Thoracic aorta (tissue), 2 donors: ENCODE results near the gene INO80C. TPM values are rescaled to one million over a fixed set of nuclear protein-coding genes. Genes with fewer than 3 reads are reported as not detected.
"Not testable (repeated sequence)": the region's sequence is repeated elsewhere in the genome, so short reads cannot be mapped to it uniquely, and the experiment has no call there.

Experiments
- ATAC-seq: fragments of 150-250 bp; one replicate; pipeline ENCODE4 v1.8.0; 2017; ENCODE audit warnings: low read depth; ENCODE audit not compliant: insufficient number of reproducible peaks, low FRiP score
- DNase-seq: peaks from one replicate; pipeline ENCODE4 v3.0.0-alpha.2; 2020; ENCODE audit warnings: low spot score
- H3K27ac ChIP-seq, 2 donors: fragments of 200-600 bp; sonication (generic); 1 replicate in 1 of 2; 2 replicates in 1 of 2; pipeline ENCODE4 v1.5.1; 2016; ENCODE audit warnings: mild to moderate bottlenecking in 2 of 2, moderate library complexity in 2 of 2
- H3K27me3 ChIP-seq: fragments of 200-600 bp; sonication (generic); replicated peaks from 2 replicates; pipeline ENCODE4 v1.6.0; 2016; ENCODE audit warnings: mild to moderate bottlenecking; ENCODE audit not compliant: insufficient read depth
- H3K36me3 ChIP-seq: fragments of 200-600 bp; sonication (generic); one replicate; pipeline ENCODE4 v1.5.1; 2016
- H3K4me1 ChIP-seq, 2 donors: fragments of 200-600 bp; sonication (generic); 1 replicate in 1 of 2; 2 replicates in 1 of 2; pipeline versions ENCODE4 v1.5.1 to v1.6.0; 2016; ENCODE audit warnings: low read depth in 2 of 2, mild to moderate bottlenecking in 1 of 2; ENCODE audit not compliant: control insufficient read depth in 1 of 2
- H3K4me3 ChIP-seq: fragments of 200-600 bp; sonication (generic); 2 replicates; pipeline ENCODE4 v1.5.1; 2016; ENCODE audit warnings: mild to moderate bottlenecking
- H3K9me3 ChIP-seq: fragments of 200-600 bp; sonication (generic); 2 replicates; pipeline ENCODE4 v1.5.1; 2016
- CTCF ChIP-seq: fragments of 200-600 bp; sonication (generic); IDR thresholded peaks from one replicate; pipeline ENCODE4 v1.5.1; 2019; ENCODE audit warnings: antibody characterized with exemption
- total RNA-seq, 2 donors: library from RNA; depleted of rRNA; stranded (reverse); fragments of >200 nt; gene quantifications; one replicate each; pipeline versions ENCODE4 v1.1.0 to v1.2.3, GENCODE V29; 2016

Gene INO80C
- total RNA-seq, 2 donors from 2014 or later = 3.0 to 7.3 TPM

DNA sequence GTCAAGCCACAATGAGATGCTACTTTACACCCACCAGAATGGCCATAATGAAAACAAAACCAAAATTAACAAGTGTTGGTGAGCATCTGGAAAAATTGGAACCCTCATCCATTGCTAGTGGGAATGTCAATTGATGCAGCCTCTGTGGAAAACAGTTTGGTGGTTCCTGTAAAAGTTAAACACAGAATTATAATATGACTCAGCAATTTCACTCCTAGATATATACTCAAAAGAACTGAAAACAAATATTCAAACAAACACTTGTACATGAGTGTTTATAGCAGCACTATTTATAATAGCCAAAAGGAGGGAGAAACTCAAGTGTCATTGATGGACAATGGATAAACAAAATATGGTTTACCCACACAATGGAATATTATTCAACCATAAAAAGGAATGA lies 43.0 kb downstream of the INO80C start:
- DNase-seq = no peak
- no peak for TF ChIP-seq CTCF
- no peak for ATAC-seq
- Histone ChIP-seq H3K9me3 (no peaks in the 10 kb centered on the region), H3K4me1 (peaks cover 10 to 20% of the 10 kb centered on the region in 2 donors), H3K4me3 (no peak overlapping the region), H3K36me3 (no peaks in the 10 kb centered on the region), H3K27me3 (no peaks in the 10 kb centered on the region), H3K27ac (no peak overlapping the region)

GRCh38 chr18:35453065-35453464 lies 44.7 kb downstream of the INO80C start:
- H3K36me3 ChIP-seq, H3K27ac ChIP-seq, H3K27me3 ChIP-seq, H3K4me3 ChIP-seq, H3K9me3 ChIP-seq, DNase-seq, ATAC-seq: not testable (repeated sequence)
- peaks cover 0 to 11% of the 10 kb centered on the region in 2 donors for H3K4me1 ChIP-seq

- no peak for TF ChIP-seq CTCF
These were observed 45.8 kb downstream of the INO80C start for GRCh38 chr18:35451916-35452315.

DNA sequence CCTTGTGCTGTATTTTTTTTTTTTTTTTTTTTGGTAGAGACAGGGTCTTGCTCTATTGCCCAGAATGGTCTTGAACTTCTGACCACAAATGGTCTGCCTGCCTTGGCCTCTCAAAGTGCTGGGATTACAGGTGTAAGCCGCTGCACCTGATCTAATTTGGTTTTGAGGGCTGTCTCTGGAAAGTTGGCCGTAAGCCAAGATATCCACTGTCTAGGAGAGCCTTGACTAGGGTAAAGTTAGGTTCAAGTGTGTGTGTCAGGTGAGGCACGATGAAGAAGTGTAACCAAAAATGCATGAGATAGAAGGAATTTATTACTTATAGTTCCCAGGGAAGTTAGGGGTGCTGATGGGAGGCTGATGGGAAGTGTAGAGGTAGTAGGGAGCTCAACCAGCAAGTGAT lies 46.7 kb downstream of the INO80C start:
- no peak overlapping the region for H3K27ac ChIP-seq
- H3K9me3 ChIP-seq = no peaks in the 10 kb centered on the region
- no peaks in the 10 kb centered on the region for H3K27me3 ChIP-seq
- no peaks in the 10 kb centered on the region for H3K36me3 ChIP-seq
- no peaks in the 10 kb centered on the region for H3K4me1 ChIP-seq
- H3K4me3 ChIP-seq = no peak overlapping the region
- TF ChIP-seq CTCF = no peak
- no peak for ATAC-seq
- no peak for DNase-seq

More at GRCh38 chr18:35451916-35452315, 45.8 kb downstream of the INO80C start:
- ATAC-seq (no peak), DNase-seq (no peak)
- H3K4me1 ChIP-seq = peaks cover 0 to 7% of the 10 kb centered on the region in 2 donors
- no peak overlapping the region for H3K27ac ChIP-seq
- H3K36me3 ChIP-seq = no peaks in the 10 kb centered on the region
- H3K27me3 ChIP-seq = no peaks in the 10 kb centered on the region
- H3K9me3 ChIP-seq = no peaks in the 10 kb centered on the region
- H3K4me3 ChIP-seq = no peak overlapping the region

GRCh38 chr18:35444636-35445035 lies 53.1 kb downstream of the INO80C start:
- Histone ChIP-seq H3K27me3 (no peaks in the 10 kb centered on the region), H3K4me3 (no peak overlapping the region), H3K9me3 (no peaks in the 10 kb centered on the region), H3K4me1 (no peaks in the 10 kb centered on the region), H3K36me3 (no peaks in the 10 kb centered on the region), H3K27ac (no peak overlapping the region)
- DNase-seq (no peak), ATAC-seq (no peak)
- TF ChIP-seq CTCF = no peak

DNA sequence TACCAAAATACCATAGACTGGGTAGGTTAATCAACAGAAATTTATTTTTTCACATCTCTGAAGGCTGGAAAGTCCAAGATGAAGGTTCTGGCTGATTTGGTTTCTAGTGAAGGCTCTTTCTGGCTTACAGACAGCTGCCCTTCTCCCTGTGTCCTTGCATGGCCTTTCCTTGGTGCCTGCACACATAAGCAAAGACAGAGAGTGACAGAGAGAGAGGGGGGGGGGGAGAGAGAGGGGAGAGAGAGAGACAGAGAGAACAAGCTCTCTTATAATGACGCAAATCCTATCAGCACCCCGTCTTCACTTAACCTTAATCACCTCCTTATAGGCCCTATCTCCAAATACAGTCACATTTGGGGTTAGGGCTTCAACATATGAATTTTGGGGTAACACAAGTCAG lies 53.9 kb downstream of the INO80C start:
- TF ChIP-seq CTCF = no peak
- H3K27me3 ChIP-seq = no peaks in the 10 kb centered on the region
- H3K4me1 ChIP-seq = no peaks in the 10 kb centered on the region
- H3K27ac ChIP-seq = no peak overlapping the region
- no peaks in the 10 kb centered on the region for H3K36me3 ChIP-seq
- no peak overlapping the region for H3K4me3 ChIP-seq
- no peak for DNase-seq
- no peak for ATAC-seq
- H3K9me3 ChIP-seq = no peaks in the 10 kb centered on the region
